Fibroblast of skin of left quadriceps (primary cell): Measurements from ENCODE around the gene PCCA.

ENCODE experiments used
- DNase-seq, 2 experiments: peaks; one replicate each; pipeline ENCODE4 v3.0.0-alpha.2; 2013; ENCODE audit warnings: low read depth in 2 of 2

Gene PCCA

DNA sequence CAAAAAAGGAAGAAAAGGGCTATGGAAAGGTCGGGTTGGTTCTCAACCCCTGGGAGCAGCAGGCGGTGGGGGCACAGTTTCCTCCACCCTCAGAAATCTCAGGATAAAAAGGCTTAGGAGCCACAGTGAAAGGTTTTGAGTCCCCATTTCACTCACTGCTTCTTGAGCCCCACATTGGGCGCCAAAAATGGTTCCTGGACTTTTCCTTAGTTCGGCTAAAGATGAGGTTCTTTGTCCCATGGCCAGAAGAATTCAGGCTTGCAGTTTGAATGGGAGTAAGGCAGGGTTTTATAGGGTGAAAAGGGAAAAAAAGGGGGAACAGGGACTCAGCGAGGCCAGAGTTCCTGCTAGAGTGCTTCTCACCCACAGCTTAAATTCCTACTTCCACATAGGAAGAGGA, 320.2 kb downstream of the PCCA start:
- DNase-seq, result no peak

- DNase-seq, result no peak
These were observed 334.5 kb downstream of the PCCA start for GRCh38 chr13:100423375-100423774.

DNA sequence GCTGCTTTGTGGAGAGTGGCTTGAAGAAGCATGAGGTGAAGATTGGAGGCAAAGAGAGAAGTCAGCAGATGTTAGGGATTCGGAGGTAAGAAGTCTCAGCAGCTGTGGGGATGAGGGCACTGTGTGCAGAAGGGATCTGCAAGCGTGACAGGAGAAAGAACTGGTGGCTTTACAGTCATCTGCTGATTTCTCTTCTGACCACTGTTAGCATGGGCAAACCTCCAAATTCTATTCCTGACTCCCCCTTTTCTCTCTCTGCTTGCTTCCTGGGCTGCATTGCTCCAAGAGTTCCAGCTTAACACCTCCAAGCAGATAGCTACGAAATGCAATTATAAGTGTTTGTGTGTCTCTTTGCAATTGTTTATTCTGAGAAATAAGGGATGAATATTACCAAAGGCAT, 340.1 kb downstream of the PCCA start:
- DNase-seq, result no peak

DNA sequence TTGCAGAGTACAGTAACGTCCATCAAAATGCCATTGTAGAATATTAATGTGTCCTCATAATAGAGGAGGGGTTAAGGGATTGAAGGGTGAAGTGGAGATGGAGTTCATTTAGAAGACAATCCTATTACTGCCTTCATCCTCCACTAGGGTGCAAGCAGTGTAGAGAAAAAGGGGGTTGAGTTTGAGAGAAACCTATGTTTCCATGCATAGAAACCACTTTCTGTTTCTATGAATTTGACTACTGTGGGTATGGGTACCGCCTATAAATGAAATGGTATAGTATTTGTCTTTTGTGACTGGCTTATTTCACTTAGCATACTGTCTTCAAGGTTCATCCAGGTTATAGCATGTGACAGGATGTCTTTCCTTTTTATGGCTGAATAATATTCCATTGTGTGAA, 343.7 kb downstream of the PCCA start:
- DNase-seq, result no peak

- DNase-seq, result no peak
These were observed 344.6 kb downstream of the PCCA start for GRCh38 chr13:100433475-100433874.

GRCh38 chr13:100434010-100434763, 345.3 kb downstream of the PCCA start:
- no peak for DNase-seq

GRCh38 chr13:100436099-100436498, 347.2 kb downstream of the PCCA start:
- DNase-seq, result no peak

DNA sequence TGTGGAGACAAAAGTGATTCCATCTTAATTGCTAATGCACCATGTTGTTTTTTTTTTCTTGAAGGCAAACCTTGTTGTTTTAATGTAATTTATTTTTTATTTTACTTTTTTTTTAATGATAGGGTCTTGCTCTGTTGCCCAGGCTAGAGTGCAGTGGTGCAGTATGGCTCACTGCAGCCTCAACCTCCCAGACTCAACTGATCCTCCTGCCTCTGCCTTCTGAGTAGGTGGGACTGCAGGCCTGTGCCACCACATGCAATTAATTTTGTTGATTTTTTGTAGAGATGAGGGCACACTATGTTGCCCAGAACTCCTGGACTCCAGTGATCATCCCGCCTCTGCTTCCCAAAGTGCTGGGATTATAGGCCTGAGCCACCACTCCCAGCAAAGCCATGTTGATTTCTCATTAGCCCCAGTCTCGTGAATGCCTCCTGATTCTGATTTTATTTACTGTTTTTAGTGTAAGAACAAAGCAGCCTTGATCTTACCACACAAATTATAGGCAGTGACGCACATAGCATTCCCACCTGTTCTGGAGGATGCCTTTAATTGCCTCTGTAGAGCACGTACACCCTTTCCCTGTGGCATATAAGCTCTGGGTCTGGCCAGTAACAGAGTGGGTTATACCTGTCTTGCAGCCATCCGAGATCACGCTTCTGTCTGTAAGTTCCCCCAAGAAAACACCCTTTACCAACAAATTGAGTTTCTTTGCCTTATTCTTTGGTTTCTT, 349.3 kb downstream of the PCCA start:
- no peak for DNase-seq

DNA sequence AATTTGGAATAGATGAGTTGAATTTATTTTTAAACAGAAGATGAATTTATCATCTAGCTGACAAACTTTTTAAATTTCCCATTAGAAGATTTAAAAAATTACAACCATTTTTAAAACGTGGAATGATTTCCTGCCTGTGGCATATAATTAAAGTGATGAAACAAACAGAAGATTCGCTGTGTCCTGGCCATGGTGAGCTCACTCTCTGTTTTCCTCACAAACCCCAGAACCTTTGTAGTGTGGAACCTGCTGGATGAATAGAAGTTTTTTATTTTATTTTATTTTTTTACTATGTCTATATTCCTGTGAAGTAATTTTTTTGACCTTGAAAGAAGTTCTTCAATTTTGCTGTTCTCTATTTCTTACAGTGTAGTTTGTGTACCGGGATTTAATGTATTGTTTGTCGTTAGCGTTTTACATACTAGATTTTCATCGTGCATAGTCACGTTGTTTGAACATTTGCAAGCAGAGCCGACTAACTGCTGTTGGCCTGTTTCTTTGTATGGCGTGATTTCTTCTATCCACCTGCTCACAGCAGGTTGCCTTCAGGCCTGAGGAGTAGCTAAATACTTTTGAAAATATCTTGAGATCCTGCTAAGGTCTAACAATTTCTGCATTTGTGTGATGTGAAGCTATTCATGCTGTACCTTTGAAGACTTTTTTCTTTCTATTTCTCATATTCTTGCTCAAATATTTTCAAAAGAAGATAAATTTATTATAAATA, 350.5 kb downstream of the PCCA start:
- DNase-seq, result no peak

- peak; percentile 55 to 57 for DNase-seq
These were observed 352.0 kb downstream of the PCCA start for GRCh38 chr13:100440751-100441425.

GRCh38 chr13:100442095-100442832, 353.4 kb downstream of the PCCA start:
- no peak for DNase-seq

GRCh38 chr13:100443278-100443997, 354.5 kb downstream of the PCCA start:
- DNase-seq, result no peak

GRCh38 chr13:100443998-100444328, 355.1 kb downstream of the PCCA start:
- DNase-seq, result no peak

DNA sequence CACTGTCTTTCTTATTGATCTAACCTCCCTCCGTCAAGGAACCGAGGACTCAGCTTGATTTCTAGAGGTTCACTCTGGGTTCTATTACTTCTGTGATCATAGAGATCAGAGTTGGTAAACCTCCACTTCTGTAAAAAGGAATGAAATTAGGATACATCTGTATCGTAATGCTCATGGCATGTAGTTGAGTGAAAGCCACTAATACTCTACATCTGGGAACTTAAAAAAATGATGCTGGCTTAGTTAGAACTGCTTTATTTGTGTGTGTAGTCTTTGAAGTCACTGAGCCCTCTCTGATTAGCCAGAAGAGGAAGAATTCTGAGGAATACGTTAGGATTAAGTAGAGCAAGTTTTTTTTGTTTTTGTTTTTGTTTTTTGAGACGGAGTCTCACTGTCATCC, 358.9 kb downstream of the PCCA start:
- DNase-seq, result peak in 1 of 2 experiments; percentile 14

DNA sequence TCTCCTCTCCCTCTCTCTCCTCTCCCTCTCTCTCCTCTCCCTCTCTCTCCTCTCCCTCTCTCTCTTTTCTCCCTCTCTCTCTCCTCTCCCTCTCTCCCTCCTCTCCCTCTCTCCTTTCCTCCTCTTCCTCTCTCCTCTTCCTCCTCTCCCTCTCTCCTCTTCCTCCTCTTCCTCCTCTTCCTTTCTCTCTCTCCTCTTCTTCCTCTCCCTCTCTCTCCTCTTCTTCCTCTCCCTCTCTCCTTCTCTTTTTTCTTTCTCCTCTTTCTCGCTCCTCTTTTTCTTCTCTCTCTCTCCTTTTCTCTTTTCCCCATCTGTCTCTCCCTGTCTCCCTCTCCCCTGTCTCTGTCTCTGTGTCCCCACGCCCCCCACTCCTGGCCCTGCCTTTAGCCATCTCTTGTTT, 363.0 kb downstream of the PCCA start:
- DNase-seq, result no peak

DNA sequence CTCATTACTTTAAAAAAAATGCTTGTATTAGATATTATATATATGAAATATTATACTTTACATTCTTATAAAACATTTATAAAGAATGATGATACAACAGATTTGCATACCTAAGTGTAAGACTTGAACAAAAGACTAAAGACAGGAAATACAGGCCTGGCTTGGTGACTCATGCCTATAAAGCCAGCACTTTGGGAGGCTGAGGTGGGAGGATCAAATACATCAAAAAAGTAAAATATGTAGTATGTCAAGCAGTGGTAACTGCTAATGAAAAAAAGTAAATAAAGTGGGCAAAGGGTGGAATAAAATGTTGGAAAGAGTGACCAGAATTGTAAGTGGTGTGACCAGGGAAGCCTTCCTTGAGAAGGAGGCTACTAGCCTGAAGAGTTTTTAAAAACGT, 366.0 kb downstream of the PCCA start:
- DNase-seq, result peak; percentile 15 to 26

DNA sequence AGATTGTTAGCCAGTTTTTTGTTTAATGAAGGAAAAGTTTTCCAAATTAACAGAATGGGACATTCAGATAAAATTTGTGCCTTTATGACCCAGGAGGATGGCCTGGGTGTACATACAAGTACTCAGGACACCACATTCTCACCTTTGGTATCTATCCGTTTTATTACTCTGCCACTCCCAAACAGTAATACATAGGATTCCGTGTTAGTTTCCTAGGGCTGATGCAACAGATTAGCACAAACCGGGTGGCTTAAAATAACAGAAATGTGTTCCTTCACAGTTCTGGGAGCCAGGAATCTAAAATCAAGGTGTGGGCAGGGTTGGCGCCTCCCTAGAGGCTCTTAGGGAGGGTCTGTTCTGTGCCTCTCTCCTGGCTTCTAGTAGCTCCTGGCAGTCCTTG, 369.8 kb downstream of the PCCA start:
- DNase-seq, result no peak

- DNase-seq, result no peak
These were observed 370.9 kb downstream of the PCCA start for GRCh38 chr13:100459747-100460146.

- no peak for DNase-seq
These were observed 371.4 kb downstream of the PCCA start for GRCh38 chr13:100460266-100460665.

DNA sequence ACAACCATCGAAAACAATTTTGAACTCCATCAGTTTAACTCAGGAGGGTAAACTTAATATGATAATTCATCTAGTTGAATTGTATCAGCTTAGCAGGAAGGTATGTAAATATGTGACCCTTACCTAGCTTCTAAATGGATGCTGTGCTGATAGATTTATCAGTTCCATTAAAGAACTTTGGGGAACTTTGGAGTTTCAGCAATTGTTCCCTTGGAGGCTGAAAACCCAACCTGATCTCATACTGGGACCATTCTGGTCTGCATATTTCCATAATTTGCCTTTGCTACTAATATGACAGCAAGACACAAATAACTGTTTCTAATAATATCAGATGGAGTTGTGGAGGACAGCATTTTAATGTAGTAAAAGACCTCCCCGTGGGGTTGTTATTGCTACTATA, 371.9 kb downstream of the PCCA start:
- DNase-seq, result no peak
